HEK293T (cell line): ENCODE results near the gene SLCO3A1.

Experiments used
- ARNT ChIP-seq: fragments of 450-650 bp; IDR thresholded peaks from 2 replicates; pipeline ENCODE4 v1.6.1; 2017; ENCODE audit warnings: mild to moderate bottlenecking
- BHLHE40 ChIP-seq: fragments of 450-650 bp; IDR thresholded peaks from 2 replicates; pipeline ENCODE4 v1.6.1; 2016; ENCODE audit warnings: mild to moderate bottlenecking, moderate library complexity, borderline replicate concordance
- ELF4 ChIP-seq: fragments of 450-650 bp; IDR thresholded peaks from 2 replicates; pipeline ENCODE4 v1.6.1; 2017; ENCODE audit warnings: antibody characterized with exemption
- FOXA1 ChIP-seq: fragments of 450-650 bp; IDR thresholded peaks from 2 replicates; pipeline ENCODE4 v1.6.1; 2016; ENCODE audit warnings: mild to moderate bottlenecking
- FOXK2 ChIP-seq: fragments of 450-650 bp; IDR thresholded peaks from 2 replicates; pipeline ENCODE4 v1.6.1; 2016; ENCODE audit warnings: mild to moderate bottlenecking
- FOXM1 ChIP-seq: fragments of 450-650 bp; IDR thresholded peaks from 2 replicates; pipeline ENCODE4 v1.6.1; 2017; ENCODE audit warnings: mild to moderate bottlenecking, borderline replicate concordance
- HDGF ChIP-seq: fragments of 450-650 bp; IDR thresholded peaks from 2 replicates; pipeline ENCODE4 v1.6.1; 2017; ENCODE audit warnings: antibody characterized with exemption, borderline replicate concordance
- PKNOX1 ChIP-seq: fragments of 450-650 bp; IDR thresholded peaks from 2 replicates; pipeline ENCODE4 v1.6.1; 2016
- SP1 ChIP-seq: fragments of 450-650 bp; IDR thresholded peaks from 2 replicates; pipeline ENCODE4 v1.6.1; 2017
- SUZ12 ChIP-seq: fragments of 450-650 bp; IDR thresholded peaks from 2 replicates; pipeline ENCODE4 v1.6.1; 2016; ENCODE audit warnings: mild to moderate bottlenecking
- TARDBP ChIP-seq: fragments of 450-650 bp; IDR thresholded peaks from 2 replicates; pipeline ENCODE4 v1.6.1; 2016
- ZNF384 ChIP-seq: fragments of 450-650 bp; IDR thresholded peaks from 2 replicates; pipeline ENCODE4 v1.6.1; 2016

- TF ChIP-seq PKNOX1 (no peak), SP1 (no peak), FOXM1 (no peak), FOXA1 (no peak), BHLHE40 (no peak), TARDBP (no peak), SUZ12 (no peak), FOXK2 (no peak), HDGF (no peak), ZNF384 (no peak), ELF4 (no peak), ARNT (no peak)
These were observed 190.8 kb downstream of the SLCO3A1 start for GRCh38 chr15:92044203-92044909.
